Activated CD4-positive, alpha-beta T cell treated with anti-CD3 and anti-CD28 coated beads for 48 hours (primary cell): ENCODE measurements around the gene DNAH7.
A peak's percentile ranks its signal among the peaks of the same experiment; 100 is the strongest.
"Not testable (repeated sequence)": the region's sequence is repeated elsewhere in the genome, so short reads cannot be mapped to it uniquely, and the experiment has no call there.

Source experiments
- DNase-seq: peaks from one replicate; pipeline ENCODE4 v3.0.0-alpha.2; 2020

Gene DNAH7

GRCh38 chr2:196068271-196069209 lies at the start of gene DNAH7:
Gene DNAH7, minus strand, starts transcription at chr2:196068837. Its CDS starts 126 bp downstream, at chr2:196068711.
- peak; percentile 95 for DNase-seq

- no peak for DNase-seq
Observed at GRCh38 chr2:196117214-196117705, 48.6 kb upstream of the DNAH7 start.

- DNase-seq, result no peak
Observed at GRCh38 chr2:196113061-196113974, 44.7 kb upstream of the DNAH7 start.

GRCh38 chr2:196112418-196113034 lies 43.9 kb upstream of the DNAH7 start:
- DNase-seq, result no peak

- no peak for DNase-seq
Observed at GRCh38 chr2:196108604-196109003, 40.0 kb upstream of the DNAH7 start.

GRCh38 chr2:196105951-196106350 lies 37.3 kb upstream of the DNAH7 start:
- no peak for DNase-seq

- DNase-seq, result no peak
Observed at GRCh38 chr2:196104066-196104465, 35.4 kb upstream of the DNAH7 start.

GRCh38 chr2:196103626-196104025 lies 35.0 kb upstream of the DNAH7 start:
- no peak for DNase-seq

GRCh38 chr2:196101325-196101991 lies 32.8 kb upstream of the DNAH7 start:
- DNase-seq, result peak; percentile 77

- no peak for DNase-seq
Observed at GRCh38 chr2:196099916-196100315, 31.3 kb upstream of the DNAH7 start.

GRCh38 chr2:196097864-196098660 lies 29.4 kb upstream of the DNAH7 start:
- no peak for DNase-seq

GRCh38 chr2:196096982-196097745 lies 28.5 kb upstream of the DNAH7 start:
- DNase-seq, result no peak

- no peak for DNase-seq
Observed at GRCh38 chr2:196096264-196096663, 27.6 kb upstream of the DNAH7 start.

- DNase-seq, result not testable (repeated sequence)
Observed at GRCh38 chr2:196089448-196089847, 20.8 kb upstream of the DNAH7 start.

- no peak for DNase-seq
Observed at GRCh38 chr2:196088203-196088602, 19.6 kb upstream of the DNAH7 start.

- DNase-seq, result no peak
Observed at GRCh38 chr2:196086517-196087368, 18.1 kb upstream of the DNAH7 start.

- DNase-seq, result no peak
Observed at GRCh38 chr2:196083601-196084000, 15.0 kb upstream of the DNAH7 start.

- no peak for DNase-seq
Observed at GRCh38 chr2:196080526-196080925, 11.9 kb upstream of the DNAH7 start.

GRCh38 chr2:196079052-196079451 lies 10.4 kb upstream of the DNAH7 start:
- DNase-seq, result no peak

GRCh38 chr2:196077821-196078220 lies 9.2 kb upstream of the DNAH7 start:
- DNase-seq, result no peak
